Limb (tissue), 2 donors: ENCODE measurements around the gene OR2L2.
"Not testable (repeated sequence)": the region's sequence is repeated elsewhere in the genome, so short reads cannot be mapped to it uniquely, and the experiment has no call there.

Experiments
- DNase-seq, 2 donors: peaks; one replicate each; pipeline ENCODE4 v3.0.0-alpha.2; 2016; ENCODE audit errors: extremely low spot score in 2 of 2

The OR2L2 gene, protein sequence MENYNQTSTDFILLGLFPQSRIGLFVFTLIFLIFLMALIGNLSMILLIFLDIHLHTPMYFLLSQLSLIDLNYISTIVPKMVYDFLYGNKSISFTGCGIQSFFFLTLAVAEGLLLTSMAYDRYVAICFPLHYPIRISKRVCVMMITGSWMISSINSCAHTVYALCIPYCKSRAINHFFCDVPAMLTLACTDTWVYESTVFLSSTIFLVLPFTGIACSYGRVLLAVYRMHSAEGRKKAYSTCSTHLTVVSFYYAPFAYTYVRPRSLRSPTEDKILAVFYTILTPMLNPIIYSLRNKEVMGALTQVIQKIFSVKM

GRCh38 chr1:248029770-248030169 lies at the start of gene OR2L2:
Gene OR2L2, plus strand, starts transcription at chr1:248030070. Its CDS starts 8,198 bp downstream, at chr1:248038268.
- no peak for DNase-seq

- no peak for DNase-seq
Measured at GRCh38 chr1:247992986-247993385, 36.9 kb upstream of the OR2L2 start.

DNA sequence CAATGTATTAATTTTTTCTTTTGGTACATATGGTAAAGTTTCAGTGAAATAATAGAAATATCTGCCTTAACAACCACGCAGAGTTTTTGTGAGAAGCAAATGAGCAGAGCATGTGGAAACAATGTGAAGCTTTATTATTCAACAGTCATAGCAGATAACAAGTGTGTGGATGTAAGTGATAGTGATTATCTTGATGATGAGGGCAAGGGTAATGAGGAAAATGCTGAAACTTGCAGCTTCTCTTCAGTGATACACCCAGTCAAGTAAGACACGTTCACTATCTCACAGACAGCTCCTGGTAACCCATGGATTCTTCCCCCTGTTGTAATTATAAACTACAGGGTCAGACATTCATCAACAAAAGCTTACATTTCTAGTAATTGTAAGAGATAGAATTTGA lies 31.1 kb upstream of the OR2L2 start:
- DNase-seq: no peak

- DNase-seq: no peak
Measured at GRCh38 chr1:248000169-248000568, 29.7 kb upstream of the OR2L2 start.

GRCh38 chr1:248007778-248008177 lies 22.1 kb upstream of the OR2L2 start:
- DNase-seq: no peak

DNA sequence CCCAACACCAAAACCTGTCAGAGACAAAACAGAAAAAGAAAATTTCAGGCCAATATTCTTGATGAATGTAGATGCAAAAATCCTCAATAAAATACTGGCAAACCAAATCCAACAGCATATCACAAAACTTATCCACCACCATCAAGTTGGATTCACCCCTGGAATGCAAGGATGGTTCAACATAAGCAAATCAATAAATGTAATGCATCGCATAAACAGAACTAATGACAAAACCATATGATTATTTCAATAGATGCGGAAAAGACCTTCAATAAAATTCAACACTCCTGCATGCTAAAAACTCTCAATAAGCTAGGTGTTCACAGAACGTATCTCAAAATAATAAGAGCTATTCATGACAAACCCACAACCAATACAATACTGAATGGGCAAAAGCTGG lies 20.2 kb upstream of the OR2L2 start:
- DNase-seq: no peak

GRCh38 chr1:248013229-248013710 lies 16.6 kb upstream of the OR2L2 start, which contains the start of gene OR2L5:
Gene OR2L5, plus strand, starts transcription at chr1:248013660. Its CDS starts 8,288 bp downstream, at chr1:248021948.
- no peak for DNase-seq

- no peak for DNase-seq
Measured at GRCh38 chr1:248015803-248016202, 14.1 kb upstream of the OR2L2 start.

- DNase-seq: no peak
Measured at GRCh38 chr1:248045209-248045608, 15.3 kb downstream of the OR2L2 start.

DNA sequence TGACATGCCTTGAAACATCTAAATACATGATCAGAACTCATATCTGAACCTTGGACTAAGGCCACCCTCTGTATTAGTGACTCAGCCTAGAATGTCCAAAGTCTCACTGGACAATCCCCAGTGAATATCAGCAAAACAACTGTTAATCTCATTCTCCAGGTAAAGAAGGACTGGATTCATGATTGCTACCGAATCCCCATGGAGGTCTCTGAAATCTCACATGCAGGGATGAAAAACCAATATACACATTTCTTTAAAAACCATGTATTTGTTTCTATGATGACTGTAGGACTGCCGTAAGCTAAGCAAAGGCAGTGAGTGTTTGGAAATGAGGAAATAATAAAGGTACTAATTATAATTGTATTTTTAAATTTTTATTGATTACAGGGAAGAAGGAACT lies 16.7 kb downstream of the OR2L2 start, which contains the start of gene OR2L3:
Gene OR2L3, plus strand, starts transcription at position 301 of the 400 bp plus-strand sequence. CDS start 13,846 bp downstream, outside the sequence.
- no peak for DNase-seq

DNA sequence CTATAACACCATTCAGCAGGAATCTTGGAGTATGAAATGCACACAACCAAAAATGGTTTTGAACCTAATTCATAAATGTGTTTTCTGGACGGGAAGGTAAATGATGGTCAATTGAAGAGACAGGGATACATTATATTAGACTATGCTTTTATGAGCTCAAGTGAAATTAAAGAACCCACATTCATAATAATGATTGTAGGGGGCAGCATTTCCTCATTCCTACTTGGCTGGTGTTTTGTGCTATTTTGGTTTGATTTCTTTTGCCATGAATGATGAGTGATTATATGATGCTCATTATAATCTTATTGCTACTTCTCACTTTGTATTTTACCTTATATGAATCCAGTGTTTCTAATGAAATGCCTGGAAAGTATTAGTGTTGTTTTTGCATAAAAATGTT lies 17.1 kb downstream of the OR2L2 start:
- no peak for DNase-seq

GRCh38 chr1:248054671-248055070 lies 24.8 kb downstream of the OR2L2 start:
- no peak for DNase-seq

DNA sequence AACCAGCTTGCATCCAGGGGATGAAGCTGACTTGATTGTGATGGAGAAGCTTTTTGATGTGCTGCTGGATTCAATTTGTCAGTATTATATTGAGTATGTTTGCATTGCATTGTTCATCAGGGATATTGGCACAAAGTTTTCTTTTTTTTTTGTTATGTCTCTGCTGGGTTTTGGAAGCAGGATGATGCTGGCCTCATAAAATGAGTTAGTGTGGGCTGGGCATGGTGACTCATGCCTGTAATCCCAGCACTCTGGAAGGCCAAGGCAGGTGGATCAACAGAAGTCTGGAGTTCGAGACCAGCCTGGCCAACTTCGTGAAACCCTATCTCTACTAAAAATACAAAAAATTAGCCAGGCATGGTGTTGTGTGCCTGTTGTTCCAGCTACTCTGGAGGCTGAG lies 25.4 kb downstream of the OR2L2 start:
- DNase-seq: no peak

DNA sequence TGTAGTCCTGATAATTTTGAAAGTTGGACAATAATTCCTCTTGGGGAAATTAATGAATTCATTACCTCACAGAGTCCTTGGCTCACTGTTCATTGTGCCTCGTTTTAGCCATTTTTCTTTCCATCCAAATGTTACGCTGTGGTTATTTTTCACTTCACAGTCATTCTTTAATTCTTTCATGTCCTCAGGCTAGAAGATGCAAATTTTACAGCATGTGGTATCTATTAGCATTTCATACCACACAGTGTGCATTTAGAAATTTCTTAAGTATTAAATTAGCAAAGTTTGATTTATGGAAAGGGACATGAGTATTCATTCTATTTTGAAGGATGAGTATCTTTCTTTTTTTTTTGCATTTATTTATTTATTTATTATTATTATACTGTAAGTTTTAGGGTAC lies 35.2 kb downstream of the OR2L2 start:
- no peak for DNase-seq

DNA sequence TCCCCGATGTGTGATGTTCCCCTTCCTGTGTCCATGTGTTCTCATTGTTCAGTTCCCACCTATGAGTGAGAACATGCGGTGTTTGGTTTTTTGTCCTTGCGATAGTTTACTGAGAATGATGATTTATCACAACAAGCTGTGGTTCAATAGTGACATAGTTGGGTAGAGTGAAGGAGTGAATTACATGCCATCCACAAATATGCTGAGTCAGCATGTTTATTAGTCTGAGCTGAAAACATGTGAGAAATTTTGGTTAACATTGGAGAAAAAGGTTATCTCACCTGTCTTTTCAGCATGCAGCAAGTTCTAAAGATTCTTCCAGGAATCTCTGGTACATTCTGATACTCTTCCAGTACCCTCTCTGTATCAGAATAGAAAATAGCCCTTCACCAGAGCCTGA lies 35.7 kb downstream of the OR2L2 start:
- no peak for DNase-seq

DNA sequence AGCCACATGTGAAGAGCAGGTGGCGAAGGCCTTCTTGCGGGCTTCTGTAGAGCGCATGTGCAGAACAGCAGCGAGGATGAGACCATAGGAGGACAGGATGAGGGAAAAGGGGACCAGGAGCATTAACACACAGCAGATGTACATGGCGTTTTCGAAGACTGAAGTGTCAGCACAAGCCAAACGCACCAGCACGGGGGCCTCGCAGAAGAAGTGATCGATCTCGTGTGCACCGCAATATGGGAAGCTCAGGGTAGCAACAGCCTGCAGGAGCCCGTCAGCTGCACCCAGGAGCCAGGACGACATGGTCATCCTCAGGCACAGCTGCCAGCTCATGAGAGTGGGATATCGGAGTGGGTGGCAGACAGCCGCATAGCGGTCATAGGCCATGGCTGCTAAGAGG lies 54.0 kb downstream of the OR2L2 start:
- not testable (repeated sequence) for DNase-seq
